ENCODE results near the gene BTD. TPM values are rescaled to one million over a fixed set of nuclear protein-coding genes. Genes with fewer than 3 reads are reported as not detected.

The BTD gene
- total and polyA plus RNA-seq, 10 of the 15 experiments (the other 5 are each of a cell fraction or from before 2014, with no cell fraction given): 3.4 to 10.3 (median 5.0) TPM

DNA sequence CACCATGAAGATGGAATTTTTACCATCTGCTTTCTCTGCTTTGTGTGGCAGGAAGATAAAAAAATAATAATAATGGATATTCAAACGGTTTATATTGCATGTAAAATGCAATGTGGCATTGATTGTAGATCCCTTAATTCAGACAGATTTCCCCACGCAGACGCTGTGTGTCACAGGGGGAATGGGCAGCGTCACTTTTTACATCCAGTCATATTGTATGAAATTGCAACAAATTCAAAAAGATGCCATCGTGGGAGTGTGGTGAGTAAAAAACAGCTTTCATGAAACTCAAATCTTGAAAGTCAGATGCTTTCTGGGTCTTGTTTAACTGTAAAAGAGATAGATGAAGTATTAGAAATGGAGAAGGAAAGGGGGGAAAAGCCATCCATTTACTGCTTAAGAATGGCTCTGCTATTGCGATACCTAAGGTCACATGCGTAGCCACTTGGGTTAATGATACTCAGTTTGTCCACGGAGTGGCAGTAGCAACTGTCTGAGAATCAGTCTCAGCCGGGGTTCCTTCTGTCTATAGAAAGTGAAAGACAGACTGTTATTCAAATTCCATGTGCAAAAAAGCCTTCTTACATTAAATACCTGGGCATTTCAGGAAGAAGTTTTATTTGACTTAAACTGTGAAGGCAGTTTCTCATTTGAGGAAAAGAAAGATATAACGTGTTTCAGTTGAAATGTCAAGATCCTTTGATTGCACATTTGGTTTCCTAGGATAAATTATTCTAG, 28.5 kb downstream of the BTD start (continued):
- TF ChIP-seq, protein P1, sequence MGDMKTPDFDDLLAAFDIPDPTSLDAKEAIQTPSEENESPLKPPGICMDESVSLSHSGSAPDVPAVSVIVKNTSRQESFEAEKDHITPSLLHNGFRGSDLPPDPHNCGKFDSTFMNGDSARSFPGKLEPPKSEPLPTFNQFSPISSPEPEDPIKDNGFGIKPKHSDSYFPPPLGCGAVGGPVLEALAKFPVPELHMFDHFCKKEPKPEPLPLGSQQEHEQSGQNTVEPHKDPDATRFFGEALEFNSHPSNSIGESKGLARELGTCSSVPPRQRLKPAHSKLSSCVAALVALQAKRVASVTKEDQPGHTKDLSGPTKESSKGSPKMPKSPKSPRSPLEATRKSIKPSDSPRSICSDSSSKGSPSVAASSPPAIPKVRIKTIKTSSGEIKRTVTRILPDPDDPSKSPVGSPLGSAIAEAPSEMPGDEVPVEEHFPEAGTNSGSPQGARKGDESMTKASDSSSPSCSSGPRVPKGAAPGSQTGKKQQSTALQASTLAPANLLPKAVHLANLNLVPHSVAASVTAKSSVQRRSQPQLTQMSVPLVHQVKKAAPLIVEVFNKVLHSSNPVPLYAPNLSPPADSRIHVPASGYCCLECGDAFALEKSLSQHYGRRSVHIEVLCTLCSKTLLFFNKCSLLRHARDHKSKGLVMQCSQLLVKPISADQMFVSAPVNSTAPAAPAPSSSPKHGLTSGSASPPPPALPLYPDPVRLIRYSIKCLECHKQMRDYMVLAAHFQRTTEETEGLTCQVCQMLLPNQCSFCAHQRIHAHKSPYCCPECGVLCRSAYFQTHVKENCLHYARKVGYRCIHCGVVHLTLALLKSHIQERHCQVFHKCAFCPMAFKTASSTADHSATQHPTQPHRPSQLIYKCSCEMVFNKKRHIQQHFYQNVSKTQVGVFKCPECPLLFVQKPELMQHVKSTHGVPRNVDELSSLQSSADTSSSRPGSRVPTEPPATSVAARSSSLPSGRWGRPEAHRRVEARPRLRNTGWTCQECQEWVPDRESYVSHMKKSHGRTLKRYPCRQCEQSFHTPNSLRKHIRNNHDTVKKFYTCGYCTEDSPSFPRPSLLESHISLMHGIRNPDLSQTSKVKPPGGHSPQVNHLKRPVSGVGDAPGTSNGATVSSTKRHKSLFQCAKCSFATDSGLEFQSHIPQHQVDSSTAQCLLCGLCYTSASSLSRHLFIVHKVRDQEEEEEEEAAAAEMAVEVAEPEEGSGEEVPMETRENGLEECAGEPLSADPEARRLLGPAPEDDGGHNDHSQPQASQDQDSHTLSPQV (IDR thresholded peaks at IDR 0.05): 0 out of 2 replicates have a peak, but pooled peaks have one; percentile 24
- TF ChIP-seq ZNF217 (IDR thresholded peaks at IDR 0.05) (0 out of 2 replicates have a peak, but pooled peaks have one; percentile 14), MXI1 (IDR thresholded peaks at IDR 0.05; ENCODE audit: low read depth, low read length) (peak; percentile 60; the same call in 1 of the 2 replicates), JUNB (IDR thresholded peaks at IDR 0.05) (no peak), NRF1 (conservative IDR thresholded peaks at IDR 0.05; ENCODE audit: low read depth, low read length) (no peak), BHLHE40 (IDR thresholded peaks at IDR 0.05; ENCODE audit: borderline replicate concordance in 1 of 2, low read depth in 2 of 2, low read length in 1 of 2) (peak; percentile 72 to 76; a peak in 3 of 4 replicates), RUNX3 (IDR thresholded peaks at IDR 0.05; ENCODE audit: low read length) (peak; percentile 27; the same call in 1 of the 2 replicates), TCF12 (IDR thresholded peaks at IDR 0.05; ENCODE audit: low read depth, low read length) (no peak), STAT1 (conservative IDR thresholded peaks at IDR 0.05) (0 out of 2 replicates have a peak, but pooled peaks have one; percentile 51), CREM (IDR thresholded peaks at IDR 0.05; ENCODE audit: low read depth) (0 out of 2 replicates have a peak, but pooled peaks have one; percentile 9), SRF (IDR thresholded peaks at IDR 0.05; ENCODE audit: low read depth in 2 of 2, low read length in 2 of 2) (no peak), IRF4 (IDR thresholded peaks at IDR 0.05; ENCODE audit: low read depth, low read length) (0 out of 2 replicates have a peak, but pooled peaks have one; percentile 40), IKZF2 (IDR thresholded peaks at IDR 0.05) (peak; percentile 36 to 39; a peak in 3 of 4 replicates), IKZF1 (conservative IDR thresholded peaks at IDR 0.05) (peak; percentile 43; the same call in 1 of the 2 replicates), ZNF207 (IDR thresholded peaks at IDR 0.05; ENCODE audit: borderline replicate concordance) (0 out of 2 replicates have a peak, but pooled peaks have one; percentile 44)
- TF ChIP-seq, protein P2, sequence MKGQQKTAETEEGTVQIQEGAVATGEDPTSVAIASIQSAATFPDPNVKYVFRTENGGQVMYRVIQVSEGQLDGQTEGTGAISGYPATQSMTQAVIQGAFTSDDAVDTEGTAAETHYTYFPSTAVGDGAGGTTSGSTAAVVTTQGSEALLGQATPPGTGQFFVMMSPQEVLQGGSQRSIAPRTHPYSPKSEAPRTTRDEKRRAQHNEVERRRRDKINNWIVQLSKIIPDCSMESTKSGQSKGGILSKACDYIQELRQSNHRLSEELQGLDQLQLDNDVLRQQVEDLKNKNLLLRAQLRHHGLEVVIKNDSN (IDR thresholded peaks at IDR 0.05; ENCODE audit: borderline replicate concordance, extremely low read length, insufficient read depth, low read depth, low read length): peak; percentile 14
- TF ChIP-seq, protein P3, sequence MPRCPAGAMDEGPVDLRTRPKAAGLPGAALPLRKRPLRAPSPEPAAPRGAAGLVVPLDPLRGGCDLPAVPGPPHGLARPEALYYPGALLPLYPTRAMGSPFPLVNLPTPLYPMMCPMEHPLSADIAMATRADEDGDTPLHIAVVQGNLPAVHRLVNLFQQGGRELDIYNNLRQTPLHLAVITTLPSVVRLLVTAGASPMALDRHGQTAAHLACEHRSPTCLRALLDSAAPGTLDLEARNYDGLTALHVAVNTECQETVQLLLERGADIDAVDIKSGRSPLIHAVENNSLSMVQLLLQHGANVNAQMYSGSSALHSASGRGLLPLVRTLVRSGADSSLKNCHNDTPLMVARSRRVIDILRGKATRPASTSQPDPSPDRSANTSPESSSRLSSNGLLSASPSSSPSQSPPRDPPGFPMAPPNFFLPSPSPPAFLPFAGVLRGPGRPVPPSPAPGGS (IDR thresholded peaks at IDR 0.05; ENCODE audit: borderline replicate concordance, insufficient read depth, low read depth, low read length, poor library complexity, severe bottlenecking): no peak
